HG03457 (cell line): ENCODE data around the gene TAF5L.
"Not testable (repeated sequence)": the region's sequence is repeated elsewhere in the genome, so short reads cannot be mapped to it uniquely, and the experiment has no call there.

Experiments
- ATAC-seq: cut with Tn5 transposase; IDR thresholded peaks from one replicate; pipeline ENCODE4 v1.9.1; 2021; ENCODE audit warnings: moderate number of reproducible peaks; ENCODE audit not compliant: unreplicated experiment

The TAF5L gene

DNA sequence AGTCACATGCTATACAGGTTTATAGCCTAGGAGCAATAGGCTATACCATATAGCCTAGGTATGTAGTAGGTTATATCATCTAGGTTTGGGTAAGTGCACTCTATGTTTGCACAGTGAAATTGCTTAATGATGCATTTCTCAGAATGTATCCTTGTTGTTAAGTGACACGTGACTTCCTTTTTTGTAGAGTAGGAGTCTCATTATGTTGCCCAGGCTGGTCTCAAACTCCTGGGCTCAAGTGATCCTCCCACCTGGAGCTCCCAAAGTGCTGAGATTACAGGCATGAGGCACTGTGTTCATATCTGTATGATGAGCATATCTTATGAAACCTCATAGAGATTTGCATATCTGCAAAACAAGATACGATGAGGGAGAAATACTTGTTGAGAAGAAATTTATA is 53.6 kb downstream of the TAF5L start:
- ATAC-seq = no peak

DNA sequence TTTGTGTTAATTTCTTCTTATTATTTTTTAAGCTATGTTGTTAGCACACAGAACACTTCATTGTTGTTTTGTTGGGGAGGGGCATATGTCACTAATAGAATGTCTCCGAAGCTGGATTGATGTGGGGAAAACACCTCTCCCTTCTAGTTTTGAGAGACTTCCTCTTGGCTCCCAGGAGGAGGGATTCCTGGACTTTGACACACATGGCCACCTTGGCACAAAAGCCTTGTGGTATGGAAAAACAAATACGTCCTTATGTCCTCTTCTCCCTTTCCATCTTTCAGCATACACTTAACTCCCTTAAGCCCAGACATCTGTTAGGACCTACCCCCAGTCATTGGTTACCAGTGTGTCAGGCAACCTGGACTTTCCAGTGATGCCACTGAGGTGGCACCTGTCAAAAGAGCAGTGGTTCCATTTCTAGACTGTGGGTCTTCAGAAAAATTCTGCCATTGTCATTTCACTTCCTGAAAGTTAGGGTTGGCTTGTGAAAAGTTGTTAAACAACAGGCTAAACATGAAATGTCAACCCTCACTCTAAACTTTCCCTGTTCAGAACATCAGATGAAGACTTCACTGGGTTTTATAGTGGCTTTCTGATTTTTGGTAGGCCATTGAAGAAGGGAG is 54.9 kb downstream of the TAF5L start:
- ATAC-seq = no peak

DNA sequence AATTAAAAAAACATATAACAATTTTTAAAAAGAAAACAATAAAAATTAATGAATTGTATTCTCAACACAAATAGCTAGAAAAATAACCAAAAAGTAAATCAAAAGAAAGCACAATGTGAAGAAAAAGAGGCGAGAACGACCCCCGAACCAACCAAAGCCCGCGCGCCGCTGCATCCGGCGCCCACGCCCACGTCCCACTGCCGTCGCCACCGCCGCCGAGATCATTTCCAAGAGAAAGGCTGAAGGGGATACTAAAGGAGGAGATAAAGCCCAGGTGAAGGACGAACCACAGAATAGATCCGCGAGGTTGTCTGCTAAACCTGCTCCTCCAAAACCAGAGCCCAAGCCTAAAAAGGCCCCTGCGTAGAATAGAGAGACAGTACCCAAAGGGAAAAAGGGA is 55.6 kb downstream of the TAF5L start:
- no peak for ATAC-seq

DNA sequence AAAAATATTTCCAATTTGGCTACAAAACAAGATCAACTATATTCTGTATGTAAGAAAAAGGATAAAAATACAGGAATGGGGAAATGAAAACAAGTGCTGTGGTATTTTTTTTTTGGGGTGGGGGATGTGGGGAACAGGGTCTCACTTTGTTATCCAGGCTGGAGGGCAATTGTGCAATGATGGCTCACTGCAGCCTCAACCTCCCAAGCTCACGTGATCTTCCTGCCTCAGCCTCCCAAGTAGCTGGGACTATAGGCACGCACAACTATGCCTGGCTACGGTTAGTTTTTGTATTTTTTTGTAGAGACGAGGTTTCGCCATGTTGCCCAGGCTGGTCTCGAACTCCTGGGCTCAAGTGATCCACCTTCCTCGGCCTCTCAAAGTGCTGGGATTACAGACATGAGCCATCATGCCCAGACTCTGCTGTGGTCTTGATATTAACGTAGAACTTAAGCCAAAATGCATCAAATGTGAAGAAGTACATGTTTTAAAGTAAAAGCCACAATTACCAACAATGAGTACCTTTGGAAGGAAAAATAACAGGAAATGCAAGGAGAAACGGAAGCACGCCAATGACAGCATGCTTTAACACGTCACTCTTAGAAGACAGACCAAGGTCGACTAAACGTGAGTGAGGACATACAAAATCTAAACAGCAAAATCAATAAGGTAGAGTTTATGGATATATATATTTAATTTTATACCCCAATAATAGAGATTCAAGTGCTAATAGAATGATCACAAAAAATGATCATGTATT is 58.6 kb downstream of the TAF5L start:
- ATAC-seq = no peak

DNA sequence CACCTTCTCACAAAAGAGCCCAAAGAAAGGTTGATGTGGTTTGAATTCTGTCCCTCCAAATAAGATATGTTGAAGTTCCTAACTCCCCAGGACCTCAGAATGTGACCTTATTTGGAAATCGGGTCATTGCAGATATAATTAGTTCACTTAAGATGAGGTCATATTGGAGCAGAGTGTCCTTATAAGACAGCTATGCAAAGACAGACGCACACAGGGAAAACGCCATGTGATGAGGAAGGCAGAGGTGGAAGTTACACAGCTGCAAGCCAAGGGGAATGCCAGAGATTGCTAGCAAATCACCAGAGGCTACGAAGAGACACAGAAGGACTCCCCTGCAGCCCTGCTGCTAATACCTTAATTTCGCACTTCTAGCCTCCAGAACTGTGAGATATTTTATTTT is 62.2 kb downstream of the TAF5L start:
- no peak for ATAC-seq

DNA sequence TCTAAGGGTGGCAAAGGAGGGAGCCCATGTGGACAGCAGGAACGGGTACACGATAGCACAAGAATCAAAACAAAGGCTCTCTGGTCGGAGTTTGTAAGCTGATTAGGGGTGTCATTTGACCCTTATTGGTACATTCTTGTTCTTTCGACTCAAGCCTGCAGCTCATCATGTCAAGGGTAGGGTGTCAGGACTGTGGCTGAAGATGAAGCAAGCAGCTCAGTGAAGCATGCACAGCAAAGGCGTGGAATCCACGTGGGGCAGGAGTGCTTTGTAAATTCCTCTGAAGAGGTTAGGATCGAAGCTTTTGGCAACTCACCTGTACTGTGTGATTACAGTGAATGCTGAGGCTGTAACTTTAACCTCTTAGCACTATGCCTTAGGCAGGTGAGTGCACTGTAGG is 62.7 kb downstream of the TAF5L start:
- no peak for ATAC-seq

DNA sequence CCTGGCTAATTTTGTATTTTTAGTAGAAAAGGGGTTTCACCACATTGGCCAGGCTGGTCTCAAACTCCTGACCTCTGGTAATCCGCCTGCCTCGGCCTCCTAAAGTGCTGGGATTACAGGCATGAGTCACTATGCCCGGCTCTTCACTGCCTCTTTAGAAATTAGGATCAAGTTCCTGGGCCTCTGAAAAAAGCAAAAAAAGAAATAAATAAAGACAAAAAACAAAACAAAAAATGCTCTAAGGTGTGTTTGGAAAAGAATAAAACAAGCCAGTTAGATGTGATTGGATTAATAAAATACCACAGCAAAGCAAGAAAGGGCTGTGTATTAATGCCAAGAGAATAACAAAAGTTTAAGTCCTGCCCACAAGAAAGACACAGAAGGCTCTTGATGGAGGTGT is 63.2 kb downstream of the TAF5L start:
- no peak for ATAC-seq

DNA sequence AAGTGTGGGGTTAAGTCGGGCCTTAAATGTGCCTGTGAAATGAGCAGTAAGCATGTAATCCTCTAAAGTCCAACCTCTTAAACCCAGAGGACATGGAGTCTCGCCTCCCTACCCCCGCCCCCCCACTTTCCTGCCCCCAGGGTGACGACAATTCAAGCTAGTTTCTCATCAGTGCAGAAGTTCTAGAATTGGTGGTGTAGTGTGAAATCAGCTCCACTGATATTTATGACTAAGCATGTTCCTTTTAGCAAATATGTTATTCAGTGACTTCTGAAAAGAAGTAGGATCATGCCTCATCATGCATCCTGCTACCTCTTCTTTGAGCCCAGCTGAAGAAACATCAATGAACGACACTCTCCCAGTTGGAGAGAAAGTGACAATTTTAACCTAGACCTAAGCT is 64.8 kb downstream of the TAF5L start:
- ATAC-seq = no peak

DNA sequence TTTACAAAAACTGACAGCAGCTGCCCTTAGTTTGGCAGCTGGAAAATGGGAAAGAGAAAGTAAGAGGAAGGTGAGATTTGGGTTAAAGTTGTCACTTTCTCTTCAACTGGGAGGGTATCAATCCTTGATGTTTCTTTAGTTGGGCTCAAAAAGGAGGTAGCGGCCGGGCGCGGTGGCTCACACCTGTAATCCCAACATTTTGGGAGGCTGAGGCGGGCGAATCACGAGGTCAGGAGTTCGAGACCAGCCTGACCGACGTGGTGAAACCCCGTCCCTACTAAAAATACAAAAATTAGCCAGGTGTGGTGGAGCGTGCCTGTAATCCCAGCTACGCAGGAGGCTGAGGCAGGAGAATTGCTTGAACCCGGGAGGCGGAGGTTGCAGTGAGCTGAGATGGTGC is 65.8 kb downstream of the TAF5L start:
- not testable (repeated sequence) for ATAC-seq

DNA sequence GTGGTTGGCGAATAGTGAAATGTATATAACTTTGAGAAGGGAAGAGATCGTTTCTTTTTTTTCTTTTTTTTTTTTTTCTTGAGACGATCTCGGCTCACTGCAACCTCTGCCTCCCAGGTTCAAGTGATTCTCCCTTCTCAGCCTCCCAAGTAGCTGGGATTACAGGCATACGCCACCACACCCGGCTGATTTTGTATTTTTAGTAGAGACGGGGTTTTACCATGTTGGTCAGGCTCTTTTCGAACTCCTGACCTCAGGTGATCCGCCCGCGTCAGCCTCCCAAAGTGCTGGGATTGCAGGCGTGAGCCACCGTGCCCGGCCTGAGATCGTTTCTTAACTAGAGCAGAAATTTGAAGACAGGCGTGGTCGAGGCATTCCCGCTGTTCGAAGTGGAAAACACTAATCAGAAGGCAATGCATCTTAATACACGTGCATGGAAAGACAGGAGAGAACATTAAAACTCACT is 66.6 kb downstream of the TAF5L start:
- not testable (repeated sequence) for ATAC-seq

DNA sequence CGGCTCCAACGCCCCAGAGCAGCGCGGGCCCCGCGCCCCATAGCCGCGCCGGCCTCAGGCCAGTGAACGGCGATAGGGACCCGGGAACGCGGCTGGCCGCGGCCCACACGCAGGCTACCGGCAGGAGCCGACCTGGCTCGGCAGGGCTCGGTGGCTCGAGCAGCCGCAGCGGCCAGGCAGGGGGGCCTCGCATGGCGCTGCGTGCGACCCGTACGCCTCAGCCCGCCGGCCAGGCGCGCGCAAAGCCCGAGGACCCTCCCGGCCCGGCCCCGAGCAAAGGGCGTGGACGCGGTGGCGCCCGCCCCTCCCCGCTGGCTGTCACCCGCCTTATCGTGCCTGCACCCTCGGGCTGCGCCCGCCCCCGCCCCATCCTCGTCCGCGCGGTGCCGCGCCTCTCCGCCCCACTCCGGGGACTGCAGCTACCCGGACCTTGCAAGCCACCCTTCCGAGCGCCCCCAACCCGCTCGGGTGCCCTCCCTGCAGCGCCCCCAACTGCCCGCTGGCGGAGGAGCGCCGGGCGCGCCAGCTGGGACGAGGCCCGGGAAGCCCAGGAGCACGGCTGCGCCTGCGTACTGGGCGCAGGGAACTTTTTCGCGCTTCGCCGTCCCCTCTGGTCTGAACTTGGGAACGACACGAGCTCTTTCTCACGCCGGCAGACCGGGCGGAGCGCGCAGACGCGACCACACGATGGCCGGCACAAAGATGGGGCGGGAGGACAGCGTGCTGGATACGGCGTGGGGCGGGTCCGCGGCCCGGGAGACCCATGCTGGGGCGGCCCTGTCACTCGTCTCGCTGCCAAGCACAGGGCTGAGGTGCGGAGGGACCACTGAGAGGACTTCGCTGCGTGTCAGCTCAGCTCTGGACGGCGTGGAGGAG is 67.2 kb downstream of the TAF5L start, which contains the start of gene ABCB10:
ABCB10 (minus strand) TSS at position 248 of the 876 bp plus-strand sequence; CDS start at position 193, 55 bp downstream.
- ATAC-seq = peak; percentile 80

DNA sequence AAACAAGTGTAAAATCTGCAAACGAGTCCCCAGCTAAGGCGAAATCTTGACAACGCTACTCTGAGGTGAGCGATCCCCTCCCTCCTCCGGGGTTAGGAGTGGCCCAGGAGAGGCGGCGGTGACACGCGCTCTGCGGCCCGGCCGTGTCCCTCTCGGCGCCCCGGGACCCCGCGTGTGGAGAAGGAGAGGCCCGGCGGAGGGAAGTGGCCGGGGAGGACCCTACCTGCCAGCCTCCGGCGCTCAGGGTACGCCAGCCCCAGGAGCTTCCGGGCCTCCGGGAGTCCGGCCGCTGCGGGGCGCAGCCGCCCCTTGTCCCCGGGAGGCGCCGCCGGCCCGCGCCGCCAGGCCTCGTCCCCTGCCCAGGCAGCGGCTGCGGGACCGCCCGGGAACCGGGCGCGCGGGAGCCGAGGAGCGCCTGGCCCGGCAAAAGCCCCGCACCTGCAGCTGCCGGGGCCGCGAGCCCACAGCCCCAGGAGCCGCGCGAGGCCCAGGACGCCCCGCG is 68.0 kb downstream of the TAF5L start:
- ATAC-seq = peak; percentile 26

DNA sequence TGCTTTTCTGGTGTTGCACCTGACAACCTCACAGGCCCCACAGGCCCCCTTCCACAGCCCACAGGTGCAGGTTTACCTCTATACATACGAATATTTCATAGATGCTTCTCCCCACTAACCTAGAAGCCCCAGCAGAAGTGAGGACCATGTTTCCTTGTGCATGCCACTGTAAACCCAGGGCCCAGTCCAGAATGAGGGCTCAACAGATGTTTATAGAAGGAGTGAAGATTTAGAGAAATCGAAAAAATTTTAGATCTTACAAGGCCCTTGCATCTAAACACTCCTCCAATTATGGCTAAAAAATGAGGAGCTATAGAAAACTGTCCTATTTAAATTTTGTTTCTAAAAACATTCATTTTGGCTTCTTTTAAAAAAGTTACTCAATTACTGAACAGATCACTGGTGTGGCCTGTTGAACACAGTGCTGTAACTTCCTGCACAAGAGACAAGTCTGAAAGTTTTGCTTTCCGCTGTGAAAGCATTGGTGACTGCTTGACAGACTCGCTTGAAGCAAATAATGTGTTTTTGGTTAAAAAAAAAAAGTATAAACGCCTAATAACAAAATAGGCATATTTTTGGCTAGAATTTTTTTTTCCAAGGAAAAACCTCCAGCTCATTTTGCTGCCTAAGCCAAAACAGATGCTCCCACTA is 68.6 kb downstream of the TAF5L start:
- no peak for ATAC-seq

DNA sequence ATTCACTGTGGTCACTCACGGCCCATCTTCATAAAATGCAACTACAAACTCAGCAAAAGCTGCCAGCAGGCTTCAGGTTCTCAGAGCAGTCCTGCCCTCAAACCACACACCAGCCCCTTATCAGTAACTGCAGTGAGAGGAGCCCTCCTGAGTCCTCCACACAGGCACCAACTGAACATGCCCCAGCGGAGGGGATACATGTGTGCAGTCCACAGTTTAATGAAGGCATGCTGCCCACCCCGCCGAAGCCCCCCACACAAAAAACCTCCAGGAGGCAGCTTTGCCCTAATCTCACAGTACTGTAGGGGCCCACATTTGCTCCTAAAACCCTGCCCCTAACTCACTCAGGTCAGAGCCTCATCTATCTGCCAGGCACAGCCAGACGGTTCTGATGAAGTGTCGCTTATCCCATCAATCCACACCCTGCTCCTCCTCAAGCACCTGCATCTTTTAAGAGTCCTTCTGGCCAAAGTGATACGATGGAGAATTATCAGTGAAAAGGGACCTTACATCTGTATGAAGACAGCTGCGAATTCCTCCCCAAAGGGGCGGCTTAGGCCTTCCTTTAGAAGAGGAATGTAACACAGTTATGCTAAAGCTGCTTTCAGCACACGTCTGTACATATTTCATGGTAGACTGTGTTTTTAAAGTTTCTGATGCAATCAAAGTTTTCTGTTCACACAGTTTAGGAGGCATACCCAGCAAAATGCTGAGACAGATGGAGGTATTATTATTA is 70.9 kb downstream of the TAF5L start:
- ATAC-seq = no peak

DNA sequence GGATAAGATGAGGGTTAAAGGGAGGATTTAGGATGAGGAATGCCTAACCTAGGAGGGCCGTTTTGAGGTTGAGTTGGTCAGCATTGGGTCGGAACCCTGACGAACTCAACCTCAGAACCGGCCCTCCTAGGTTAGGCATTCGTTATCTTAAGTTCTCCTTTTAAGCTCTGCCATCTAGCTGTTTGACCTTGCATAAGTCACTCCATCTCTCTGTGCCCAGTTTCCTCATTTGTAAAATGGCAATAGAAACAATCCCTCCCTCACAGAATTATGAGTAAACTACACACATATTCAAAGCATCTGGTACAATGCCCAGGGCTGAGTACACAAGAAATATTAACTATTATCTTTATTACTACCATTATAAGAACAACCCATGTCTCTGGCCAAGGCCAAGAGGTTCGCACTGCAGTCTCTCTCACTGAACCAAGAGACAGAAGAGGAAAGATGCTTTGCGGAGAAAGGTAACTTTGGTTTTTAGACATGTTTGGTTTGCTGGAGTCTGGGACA is 72.2 kb downstream of the TAF5L start:
- no peak for ATAC-seq

DNA sequence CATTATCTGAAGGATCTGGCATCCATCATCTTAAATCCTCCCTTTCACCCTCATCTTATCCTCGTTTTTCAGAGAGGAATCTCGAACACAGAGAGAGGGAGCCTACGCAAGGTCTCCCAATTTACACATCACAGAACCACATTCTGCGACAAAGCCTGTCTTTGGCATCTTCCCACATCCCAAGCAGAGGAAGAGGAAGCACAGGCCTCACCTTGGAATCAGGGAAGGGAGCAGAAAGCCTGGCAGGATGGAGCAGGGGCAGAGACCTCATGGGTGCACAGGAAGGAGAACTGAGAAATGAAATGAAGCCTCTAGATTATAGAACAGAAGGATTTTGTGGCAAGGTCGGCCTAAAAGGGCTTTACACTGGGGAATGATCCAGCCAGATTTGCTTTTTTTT is 73.2 kb downstream of the TAF5L start:
- no peak for ATAC-seq

DNA sequence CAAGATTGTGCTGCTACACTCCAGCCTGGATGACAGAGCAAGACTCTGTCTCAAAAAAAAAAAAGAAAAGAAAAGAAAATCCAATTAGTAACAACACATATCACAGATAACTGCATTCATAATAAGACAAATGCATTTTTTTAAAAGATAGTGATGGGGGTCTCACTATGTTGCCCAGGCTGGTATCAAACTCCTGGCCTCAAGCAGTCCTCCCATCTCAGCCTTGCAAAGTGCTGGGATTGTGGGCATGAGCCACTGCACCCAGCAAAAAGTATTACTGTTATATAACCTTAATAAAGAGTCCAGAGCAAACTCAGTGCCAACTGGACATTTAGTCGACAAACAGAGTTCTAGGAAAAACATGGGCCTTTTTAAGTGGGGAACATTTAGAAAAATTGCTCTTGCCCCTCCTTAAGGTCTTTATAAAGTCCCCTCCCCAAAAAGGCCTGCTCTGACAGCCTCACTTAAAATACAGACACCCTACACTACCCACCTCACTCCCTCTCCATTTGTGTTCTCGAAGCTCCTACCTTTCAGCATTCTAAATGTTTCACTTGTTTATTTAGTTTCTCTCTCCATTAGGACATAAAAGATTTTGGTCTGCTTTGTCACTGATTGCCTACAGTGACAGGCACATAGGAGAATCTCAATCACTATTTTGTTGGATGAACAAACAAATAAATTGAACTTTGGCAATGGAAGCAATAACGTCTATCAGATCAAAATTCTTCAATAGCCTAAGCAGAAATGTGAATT is 74.9 kb downstream of the TAF5L start:
- ATAC-seq = no peak

DNA sequence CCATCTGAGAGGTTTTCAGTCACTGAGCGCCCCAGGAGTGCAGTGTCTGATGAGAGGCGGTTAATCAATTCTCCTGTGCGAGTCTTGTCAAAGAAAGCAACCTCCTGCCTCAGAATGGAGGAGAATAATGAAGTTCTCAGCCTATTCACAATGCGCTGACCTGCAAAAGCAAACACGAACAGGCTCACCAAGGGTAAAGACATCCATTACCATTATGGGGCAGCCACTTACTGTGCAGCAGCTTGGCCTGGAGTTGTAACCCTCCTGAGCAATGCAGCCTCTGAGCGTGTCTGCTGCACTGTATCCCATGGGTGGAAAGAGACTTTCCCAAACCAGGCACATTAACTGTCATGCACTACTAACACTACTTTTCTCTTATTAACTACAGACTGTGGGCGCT is 78.4 kb downstream of the TAF5L start:
- ATAC-seq = no peak

DNA sequence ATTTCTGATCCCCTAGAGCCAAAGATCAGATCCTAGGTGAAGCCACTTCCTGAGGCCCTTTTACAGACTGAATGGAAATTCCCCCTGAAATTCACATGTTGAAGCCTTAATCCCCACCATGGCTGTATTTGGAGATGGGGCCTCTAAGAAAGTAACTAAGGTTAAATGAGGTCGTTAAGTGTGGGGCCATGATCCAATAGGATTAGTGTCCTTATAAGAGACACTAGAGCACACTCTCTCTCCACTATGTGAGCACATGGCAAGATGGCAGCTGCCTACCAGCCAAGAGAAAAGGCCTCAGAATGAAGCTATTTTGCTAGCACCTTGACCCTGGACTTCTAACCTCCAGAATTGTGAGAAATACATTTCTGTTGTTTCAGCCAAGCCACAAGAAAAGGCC is 81.3 kb downstream of the TAF5L start:
- no peak for ATAC-seq
